Measurements from ENCODE around the gene IGLL1.

GRCh38 chr22:23566705-23567475 lies 13.2 kb downstream of the IGLL1 start:
- TF ChIP-seq CTCF (conservative IDR thresholded peaks at IDR 0.05; ENCODE audit: low read length) (no peak), EZH2phosphoT487 (IDR thresholded peaks at IDR 0.05; ENCODE audit: borderline replicate concordance, low read depth, low read length) (no peak)
